ENCODE data around the gene FREM3.

DNA sequence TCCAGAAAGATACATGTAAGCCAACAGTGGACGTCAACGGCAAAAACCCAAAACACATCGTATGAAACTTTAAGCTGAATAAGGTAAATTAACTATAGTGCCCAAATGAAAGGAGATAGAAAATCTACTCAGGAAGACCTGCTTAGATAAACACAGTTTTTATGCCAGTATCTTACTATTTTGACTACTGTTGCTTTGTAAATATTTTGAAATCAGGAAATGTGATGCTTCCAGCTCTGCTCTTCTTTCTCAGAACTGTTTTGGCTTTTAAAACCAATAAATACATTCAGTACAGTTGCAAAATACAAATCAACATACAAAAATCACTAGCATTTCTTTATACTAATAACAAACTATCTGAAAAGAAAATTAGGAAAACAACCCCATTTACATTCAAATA, 103.2 kb downstream of the FREM3 start:
- TF ChIP-seq, protein P1, sequence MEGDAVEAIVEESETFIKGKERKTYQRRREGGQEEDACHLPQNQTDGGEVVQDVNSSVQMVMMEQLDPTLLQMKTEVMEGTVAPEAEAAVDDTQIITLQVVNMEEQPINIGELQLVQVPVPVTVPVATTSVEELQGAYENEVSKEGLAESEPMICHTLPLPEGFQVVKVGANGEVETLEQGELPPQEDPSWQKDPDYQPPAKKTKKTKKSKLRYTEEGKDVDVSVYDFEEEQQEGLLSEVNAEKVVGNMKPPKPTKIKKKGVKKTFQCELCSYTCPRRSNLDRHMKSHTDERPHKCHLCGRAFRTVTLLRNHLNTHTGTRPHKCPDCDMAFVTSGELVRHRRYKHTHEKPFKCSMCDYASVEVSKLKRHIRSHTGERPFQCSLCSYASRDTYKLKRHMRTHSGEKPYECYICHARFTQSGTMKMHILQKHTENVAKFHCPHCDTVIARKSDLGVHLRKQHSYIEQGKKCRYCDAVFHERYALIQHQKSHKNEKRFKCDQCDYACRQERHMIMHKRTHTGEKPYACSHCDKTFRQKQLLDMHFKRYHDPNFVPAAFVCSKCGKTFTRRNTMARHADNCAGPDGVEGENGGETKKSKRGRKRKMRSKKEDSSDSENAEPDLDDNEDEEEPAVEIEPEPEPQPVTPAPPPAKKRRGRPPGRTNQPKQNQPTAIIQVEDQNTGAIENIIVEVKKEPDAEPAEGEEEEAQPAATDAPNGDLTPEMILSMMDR (IDR thresholded peaks at IDR 0.05): no peak
- no peak for TF ChIP-seq POLR2AphosphoS5 (IDR thresholded peaks at IDR 0.05; ENCODE audit: insufficient read depth in 1 of 2, low read depth in 1 of 2)

Data from vagina (tissue), 2 donors.